IMR-90 (cell line): ENCODE measurements around the gene FNDC3B. TPM values are rescaled to one million over a fixed set of nuclear protein-coding genes. Genes with fewer than 3 reads are reported as not detected.

Experiments
- ATAC-seq: fragments of 200-7000 bp; cut with Tn5 transposase; 2 replicates; pipeline ENCODE4 v1.9.1; 2020; ENCODE audit warnings: low read depth, mild to moderate bottlenecking, moderate library complexity
- BruUV-seq: library from RNA; stranded (reverse); fragments of 400-500 nt; replicated peaks from 2 replicates; lab custom pipeline; 2021; lab: Mats Ljungman, UMichigan
- CTCF ChIA-PET: fragments of 300-600 bp; formaldehyde crosslinking; extraction: SDS; loops from one replicate; lab custom pipeline; 2021; ENCODE audit warnings: antibody characterized with exemption; lab: Yijun Ruan, JAX
- POLR2A ChIA-PET: fragments of 300-600 bp; sonication (Branson Sonifier 250); formaldehyde crosslinking; loops from one replicate; lab custom pipeline; 2022; ENCODE audit warnings: antibody characterized with exemption; ENCODE audit not compliant: unreplicated experiment; lab: Charles Lee
- DNase-seq: peaks from one replicate; pipeline ENCODE4 v3.0.0; 2013
- H2AFZ ChIP-seq: replicated peaks from 2 replicates; pipeline ENCODE3; 2013; ENCODE audit warnings: low read length, mild to moderate bottlenecking; ENCODE audit not compliant: poor library complexity
- H2AK5ac ChIP-seq: 2 replicates; pipeline ENCODE4 v1.6.1; 2013; ENCODE audit warnings: low read depth, low read length, inconsistent platforms
- H2AK9ac ChIP-seq: replicated peaks from 2 replicates; pipeline ENCODE3; 2013; ENCODE audit warnings: mild to moderate bottlenecking, low read depth, low read length, moderate library complexity; ENCODE audit not compliant: poor library complexity
- H2BK120ac ChIP-seq: 2 replicates; pipeline ENCODE4 v1.6.1; 2013; ENCODE audit warnings: low read depth, low read length, inconsistent platforms
- H2BK15ac ChIP-seq: 3 replicates; pipeline ENCODE4 v1.6.1; 2013; ENCODE audit warnings: low read depth, low read length, inconsistent platforms
- H2BK20ac ChIP-seq: 2 replicates; pipeline ENCODE4 v1.6.1; 2013; ENCODE audit warnings: low read depth, mild to moderate bottlenecking, inconsistent platforms, low read length, moderate library complexity
- H2BK5ac ChIP-seq: 2 replicates; pipeline ENCODE4 v1.6.1; 2013; ENCODE audit warnings: mild to moderate bottlenecking, low read depth, low read length, inconsistent platforms; ENCODE audit not compliant: poor library complexity, severe bottlenecking
- H3K14ac ChIP-seq: replicated peaks from 2 replicates; pipeline ENCODE4 v1.6.1; 2013; ENCODE audit warnings: low read depth, low read length, inconsistent platforms
- H3K18ac ChIP-seq: 2 replicates; pipeline ENCODE4 v1.6.1; 2013; ENCODE audit warnings: low read depth, low read length, control low read depth
- H3K23ac ChIP-seq: 2 replicates; pipeline ENCODE4 v1.6.1; 2013; ENCODE audit warnings: low read depth, low read length, inconsistent platforms
- H3K27ac ChIP-seq: 2 replicates; pipeline ENCODE4 v1.5.1; 2013; ENCODE audit warnings: mild to moderate bottlenecking, control low read depth, low read length; ENCODE audit not compliant: insufficient read depth
- H3K27me3 ChIP-seq: 2 replicates; pipeline ENCODE4 v1.6.1; 2013; ENCODE audit warnings: low read length; ENCODE audit not compliant: control insufficient read depth, insufficient read depth
- H3K36me3 ChIP-seq: 2 replicates; pipeline ENCODE4 v1.6.1; 2013; ENCODE audit warnings: low read length, mixed read lengths; ENCODE audit not compliant: control insufficient read depth, insufficient read depth
- H3K4ac ChIP-seq: 2 replicates; pipeline ENCODE4 v1.6.1; 2013; ENCODE audit warnings: low read depth, low read length, inconsistent platforms
- H3K4me1 ChIP-seq: 2 replicates; pipeline ENCODE4 v1.6.1; 2013; ENCODE audit warnings: low read length, mixed read lengths; ENCODE audit not compliant: control insufficient read depth, insufficient read depth
- H3K4me2 ChIP-seq: 2 replicates; pipeline ENCODE4 v1.6.1; 2013; ENCODE audit warnings: low read depth, mild to moderate bottlenecking, control low read depth, low read length, moderate library complexity
- H3K4me3 ChIP-seq: 2 replicates; pipeline ENCODE4 v1.5.1; 2013; ENCODE audit warnings: low read depth, mild to moderate bottlenecking, control low read depth, low read length, moderate library complexity; ENCODE audit not compliant: insufficient read depth
- H3K56ac ChIP-seq: 2 replicates; pipeline ENCODE4 v1.6.1; 2013; ENCODE audit warnings: low read length, inconsistent platforms; ENCODE audit not compliant: insufficient read depth; ENCODE audit errors: extremely low read depth
- H3K79me1 ChIP-seq, 2 experiments: 2 replicates each; pipeline ENCODE4 v1.6.1; 2013; ENCODE audit warnings: low read length in 2 of 2, inconsistent platforms in 1 of 2, low read depth in 1 of 2
- H3K9ac ChIP-seq: 2 replicates; pipeline ENCODE4 v1.6.1; 2013; ENCODE audit warnings: low read depth, low read length, control low read depth
- H3K9me1 ChIP-seq: 2 replicates; pipeline ENCODE4 v1.6.1; 2013; ENCODE audit warnings: low read length, inconsistent platforms; ENCODE audit not compliant: insufficient read depth
- H3K9me3 ChIP-seq: 2 replicates; pipeline ENCODE4 v1.6.1; 2013; ENCODE audit warnings: low read length; ENCODE audit not compliant: control insufficient read depth, insufficient read depth
- H4K20me1 ChIP-seq: 2 replicates; pipeline ENCODE4 v1.6.1; 2013; ENCODE audit warnings: low read length, inconsistent platforms; ENCODE audit not compliant: insufficient read depth
- H4K5ac ChIP-seq: 2 replicates; pipeline ENCODE4 v1.6.1; 2013; ENCODE audit warnings: mild to moderate bottlenecking, low read depth, low read length, control low read depth
- H4K8ac ChIP-seq, 2 experiments: 2 replicates each; pipeline ENCODE4 v1.6.1; 2013; ENCODE audit warnings: low read depth in 2 of 2, low read length in 2 of 2, control low read depth in 1 of 2, inconsistent platforms in 1 of 2
- H4K91ac ChIP-seq: 2 replicates; pipeline ENCODE4 v1.6.1; 2013; ENCODE audit warnings: low read depth, low read length, inconsistent platforms; ENCODE audit not compliant: insufficient read depth
- MAFK ChIP-seq: IDR thresholded peaks from 2 replicates; pipeline ENCODE4 v1.6.1; 2012; ENCODE audit warnings: low read depth, low read length, improper control_type of control experiment
- NFE2L2 ChIP-seq: fragments of 150-350 bp; IDR thresholded peaks from 2 replicates; pipeline ENCODE4 v1.6.1; 2016; ENCODE audit warnings: low read depth, mild to moderate bottlenecking, low read length
- WGBS, 2 experiments: methylation state at CpG; one replicate each; pipeline versions ENCODE4 v1.1.5 to v1.1.7; 2013; ENCODE audit warnings: missing lambda C conversion rate in 2 of 2; ENCODE audit not compliant: insufficient read length in 1 of 2; ENCODE audit errors: extremely low coverage in 2 of 2; 5-methylcytosine and 5-hydroxymethylcytosine counted together
- dilution Hi-C: fragments of 300-500 bp; cut with HindIII; formaldehyde crosslinking; loops from one replicate; pipeline ENCODE4 v1.14.3; 2018; ENCODE audit warnings: low sequenced_read_pairs; ENCODE audit not compliant: unreplicated experiment
- in situ Hi-C: fragments of 300-500 bp; cut with MboI; formaldehyde crosslinking; loops from 3 replicates; pipeline ENCODE4 v1.14.3; 2019; ENCODE audit warnings: low sequenced_read_pairs, inconsistent platforms, mixed read lengths
- intact Hi-C: fragments of 100-400 bp; cut with micrococcal nuclease; formaldehyde crosslinking; loops from 2 replicates; pipeline ENCODE4 v1.10.0; 2022
- polyA plus RNA-seq, 3 experiments: library from polyadenylated mRNA; depleted of rRNA; stranded (reverse); fragments of >200 nt; gene quantifications; 2 replicates each; pipeline ENCODE4 v1.2.3, GENCODE V29; 2012; ENCODE audit warnings: low replicate concordance in 1 of 3
- total RNA-seq: library from RNA; depleted of rRNA; stranded (reverse); fragments of >200 nt; gene quantifications from 2 replicates; pipeline ENCODE4 v1.2.3, GENCODE V29; 2012

The FNDC3B gene
- total and polyA plus RNA-seq, 2 of the 4 experiments (the other 2 are of a cell fraction), result 23.9 to 150 TPM

DNA sequence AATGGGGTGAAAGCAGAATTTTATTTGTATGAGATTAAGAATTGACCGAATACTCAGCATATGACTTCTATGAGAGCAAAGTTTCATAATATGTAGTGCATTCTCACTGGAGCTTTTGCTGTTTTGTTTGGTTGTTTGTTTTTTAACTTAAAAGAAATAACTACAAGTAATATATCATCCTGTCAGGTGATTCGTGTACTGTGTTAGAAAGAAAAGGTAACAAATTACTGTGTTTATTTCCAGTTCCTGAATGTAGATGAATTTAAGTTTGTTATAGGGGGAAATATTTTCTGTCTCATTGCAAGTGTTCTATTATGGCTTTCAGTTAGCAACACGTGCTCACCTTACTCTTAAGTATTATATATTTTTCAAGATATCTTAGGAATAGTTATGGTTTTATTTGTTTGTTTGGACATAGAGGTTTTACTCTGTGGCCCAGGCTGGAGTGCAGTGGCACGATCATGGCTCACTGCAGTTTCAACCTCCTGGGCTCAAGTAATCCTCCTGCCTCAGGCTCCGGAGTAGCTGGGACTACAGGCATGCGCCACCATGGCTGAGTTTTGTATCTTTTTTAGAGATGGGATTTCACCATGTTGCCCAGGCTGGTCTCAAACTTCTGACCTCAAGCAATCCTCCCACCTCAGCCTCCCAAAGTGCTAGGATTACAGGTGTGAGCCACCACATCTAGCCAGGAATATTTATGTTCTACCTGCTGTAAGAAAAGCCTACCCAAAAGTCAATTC is 125.4 kb downstream of the FNDC3B start:
- Histone ChIP-seq H3K9me1 (peaks cover 22% of the 10 kb centered on the region), H4K5ac (no peak overlapping the region), H3K36me3 (peaks cover 1% of the 10 kb centered on the region; the same call in 1 of the 2 replicates), H2BK20ac (no peak overlapping the region), H2BK120ac (no peak overlapping the region), H2AK9ac (no peak overlapping the region), H3K23ac (no peak overlapping the region), H3K18ac (no peak overlapping the region), H3K4me1 (peaks cover 16% of the 10 kb centered on the region), H3K4ac (no peak overlapping the region), H4K91ac (no peak overlapping the region), H2BK5ac (no peak overlapping the region), H3K9me3 (no peaks in the 10 kb centered on the region), H4K20me1 (peaks cover 81% of the 10 kb centered on the region), H3K27ac (no peak overlapping the region), H2AFZ (no peak overlapping the region), H3K79me1 (peaks cover 39 to 70% of the 10 kb centered on the region in 2 experiments), H3K9ac (no peak overlapping the region), H3K4me2 (no peak overlapping the region), H4K8ac (no peak overlapping the region), H3K27me3 (no peaks in the 10 kb centered on the region), H3K4me3 (no peak overlapping the region), H3K14ac (no peak overlapping the region), H3K56ac (no peak overlapping the region), H2AK5ac (no peak overlapping the region), H2BK15ac (no peak overlapping the region)
- dilution Hi-C loops, result no loop called here
- ChIA-PET CTCF (interaction anchor here (1.0 kb wide), 1 partner anchor 54 kb away, joined by 3 read pairs; no protein-coding TSS in a partner anchor), POLR2A (no interaction called here)
- no peak for DNase-seq
- no CpG with 5 or more reads among the region's 6 CpGs for WGBS, 2 experiments
- intact Hi-C loops, result no loop called here
- TF ChIP-seq MAFK (no peak), NFE2L2 (no peak)
- no peak for ATAC-seq
- in situ Hi-C loops, result no loop called here
- BruUV-seq, result no TSS peak
